Measurements from ENCODE around the gene GLUD2. TPM values are rescaled to one million over a fixed set of nuclear protein-coding genes. Genes with fewer than 3 reads are reported as not detected.
A peak's percentile ranks its signal among the peaks of the same experiment; 100 is the strongest.
"Not testable (repeated sequence)": the region's sequence is repeated elsewhere in the genome, so short reads cannot be mapped to it uniquely, and the experiment has no call there.

Gene GLUD2
- 1 to 10 TPM in 1 of 4 donors, under 1 TPM in 2, not detected in 1; 0.51 to 1.2 (median 0.62) TPM for total RNA-seq

DNA sequence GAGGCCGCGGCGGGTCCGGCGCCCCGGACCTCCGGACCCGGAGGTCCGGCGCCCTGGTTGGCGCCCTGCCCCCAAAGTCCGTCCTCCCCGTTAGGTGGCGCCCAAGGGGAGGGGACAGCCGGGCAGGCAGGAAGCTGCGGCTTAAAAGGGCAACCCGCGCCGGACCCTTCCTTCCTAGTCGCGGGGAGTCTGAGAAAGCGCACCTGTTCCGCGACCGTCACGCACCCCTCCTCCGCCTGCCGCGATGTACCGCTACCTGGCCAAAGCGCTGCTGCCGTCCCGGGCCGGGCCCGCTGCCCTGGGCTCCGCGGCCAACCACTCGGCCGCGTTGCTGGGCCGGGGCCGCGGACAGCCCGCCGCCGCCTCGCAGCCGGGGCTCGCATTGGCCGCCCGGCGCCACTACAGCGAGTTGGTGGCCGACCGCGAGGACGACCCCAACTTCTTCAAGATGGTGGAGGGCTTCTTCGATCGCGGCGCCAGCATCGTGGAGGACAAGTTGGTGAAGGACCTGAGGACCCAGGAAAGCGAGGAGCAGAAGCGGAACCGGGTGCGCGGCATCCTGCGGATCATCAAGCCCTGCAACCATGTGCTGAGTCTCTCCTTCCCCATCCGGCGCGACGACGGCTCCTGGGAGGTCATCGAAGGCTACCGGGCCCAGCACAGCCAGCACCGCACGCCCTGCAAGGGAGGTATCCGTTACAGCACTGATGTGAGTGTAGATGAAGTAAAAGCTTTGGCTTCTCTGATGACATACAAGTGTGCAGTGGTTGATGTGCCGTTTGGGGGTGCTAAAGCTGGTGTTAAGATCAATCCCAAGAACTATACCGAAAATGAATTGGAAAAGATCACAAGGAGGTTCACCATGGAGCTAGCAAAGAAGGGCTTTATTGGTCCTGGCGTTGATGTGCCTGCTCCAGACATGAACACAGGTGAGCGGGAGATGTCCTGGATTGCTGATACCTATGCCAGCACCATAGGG lies at the start of gene GLUD2:
GLUD2 (plus strand) TSS at position 170 of the 979 bp plus-strand sequence; CDS start at position 245, 75 bp downstream.
- TF ChIP-seq, protein P1, sequence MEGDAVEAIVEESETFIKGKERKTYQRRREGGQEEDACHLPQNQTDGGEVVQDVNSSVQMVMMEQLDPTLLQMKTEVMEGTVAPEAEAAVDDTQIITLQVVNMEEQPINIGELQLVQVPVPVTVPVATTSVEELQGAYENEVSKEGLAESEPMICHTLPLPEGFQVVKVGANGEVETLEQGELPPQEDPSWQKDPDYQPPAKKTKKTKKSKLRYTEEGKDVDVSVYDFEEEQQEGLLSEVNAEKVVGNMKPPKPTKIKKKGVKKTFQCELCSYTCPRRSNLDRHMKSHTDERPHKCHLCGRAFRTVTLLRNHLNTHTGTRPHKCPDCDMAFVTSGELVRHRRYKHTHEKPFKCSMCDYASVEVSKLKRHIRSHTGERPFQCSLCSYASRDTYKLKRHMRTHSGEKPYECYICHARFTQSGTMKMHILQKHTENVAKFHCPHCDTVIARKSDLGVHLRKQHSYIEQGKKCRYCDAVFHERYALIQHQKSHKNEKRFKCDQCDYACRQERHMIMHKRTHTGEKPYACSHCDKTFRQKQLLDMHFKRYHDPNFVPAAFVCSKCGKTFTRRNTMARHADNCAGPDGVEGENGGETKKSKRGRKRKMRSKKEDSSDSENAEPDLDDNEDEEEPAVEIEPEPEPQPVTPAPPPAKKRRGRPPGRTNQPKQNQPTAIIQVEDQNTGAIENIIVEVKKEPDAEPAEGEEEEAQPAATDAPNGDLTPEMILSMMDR (IDR thresholded peaks at IDR 0.05 in 4 of 5, conservative IDR thresholded peaks at IDR 0.05 in 1 of 5), result peak in 1 of 5 experiments; percentile 13
- H3K4me3 ChIP-seq, result peak within 1 kb of the TSS in 2 of 4 donors; percentile 17 to 33
- DNase-seq, result peak in 1 of 2 donors; percentile 8
- intact Hi-C loops (cut with DNase I; ENCODE audit: low total_unique reads); H3K27me3 ChIP-seq; H3K4me1 ChIP-seq; H3K9me3 ChIP-seq; H3K27ac ChIP-seq; H3K36me3 ChIP-seq; ATAC-seq; in situ Hi-C loops (cut with MboI; ENCODE audit: low sequenced_read_pairs in 4 of 4): not testable (repeated sequence)

GRCh38 chrX:120999413-120999812 lies 48.0 kb upstream of the GLUD2 start:
- in situ Hi-C loops (cut with MboI; ENCODE audit: low sequenced_read_pairs in 4 of 4), result no loop called here
- Histone ChIP-seq H3K27me3 (no peaks in the 10 kb centered on the region), H3K27ac (no peak overlapping the region), H3K36me3 (no peaks in the 10 kb centered on the region), H3K4me1 (no peaks in the 10 kb centered on the region), H3K4me3 (no peak overlapping the region), H3K9me3 (no peaks in the 10 kb centered on the region)
- no peak for DNase-seq
- no peak for TF ChIP-seq POLR2A (IDR thresholded peaks at IDR 0.05)
- TF ChIP-seq, protein P1 (IDR thresholded peaks at IDR 0.05 in 4 of 5, conservative IDR thresholded peaks at IDR 0.05 in 1 of 5), result no peak
- no peak for ATAC-seq
- intact Hi-C loops (cut with DNase I; ENCODE audit: low total_unique reads), result no loop called here

GRCh38 chrX:121000589-121000988 lies 46.8 kb upstream of the GLUD2 start:
- Histone ChIP-seq H3K9me3 (no peaks in the 10 kb centered on the region), H3K36me3 (no peaks in the 10 kb centered on the region), H3K4me1 (no peaks in the 10 kb centered on the region), H3K27ac (no peak overlapping the region), H3K4me3 (no peak overlapping the region), H3K27me3 (no peaks in the 10 kb centered on the region)
- intact Hi-C loops (cut with DNase I; ENCODE audit: low total_unique reads) (no loop called here), in situ Hi-C loops (cut with MboI; ENCODE audit: low sequenced_read_pairs in 4 of 4) (no loop called here)
- no peak for DNase-seq
- TF ChIP-seq, protein P1 (IDR thresholded peaks at IDR 0.05 in 4 of 5, conservative IDR thresholded peaks at IDR 0.05 in 1 of 5), result no peak
- no peak for TF ChIP-seq POLR2A (IDR thresholded peaks at IDR 0.05)
- ATAC-seq, result no peak

- ATAC-seq, result no peak
- intact Hi-C loops (cut with DNase I; ENCODE audit: low total_unique reads), result no loop called here
- H3K27me3 ChIP-seq, result no peaks in the 10 kb centered on the region
- no peaks in the 10 kb centered on the region for H3K9me3 ChIP-seq
- in situ Hi-C loops (cut with MboI; ENCODE audit: low sequenced_read_pairs in 4 of 4), result no loop called here
- no peak for DNase-seq
- TF ChIP-seq, protein P1 (IDR thresholded peaks at IDR 0.05 in 4 of 5, conservative IDR thresholded peaks at IDR 0.05 in 1 of 5), result no peak
- TF ChIP-seq POLR2A (IDR thresholded peaks at IDR 0.05), result no peak
- no peak overlapping the region for H3K4me3 ChIP-seq
- no peak overlapping the region for H3K27ac ChIP-seq
- no peaks in the 10 kb centered on the region for H3K36me3 ChIP-seq
- H3K4me1 ChIP-seq, result no peaks in the 10 kb centered on the region
Measured at GRCh38 chrX:121008920-121009319, 38.5 kb upstream of the GLUD2 start.

Data from gastrocnemius medialis (tissue), 4 donors.